Stomach smooth muscle (tissue), 2 donors: ENCODE results near the gene LEKR1.
A peak's percentile ranks its signal among the peaks of the same experiment; 100 is the strongest.

ENCODE experiments used
- H3K27ac ChIP-seq: one replicate; pipeline ENCODE4 v1.7.0; 2013; ENCODE audit warnings: mild to moderate bottlenecking, low read length, inconsistent platforms
- H3K27me3 ChIP-seq, 2 donors: one replicate each; pipeline ENCODE4 v1.7.0; 2013; ENCODE audit warnings: low read length in 2 of 2; ENCODE audit not compliant: insufficient read depth in 2 of 2, control insufficient read depth in 1 of 2
- H3K36me3 ChIP-seq, 2 donors: one replicate each; pipeline ENCODE4 v1.7.0; 2013; ENCODE audit warnings: low read length in 2 of 2; ENCODE audit not compliant: control insufficient read depth in 2 of 2, insufficient read depth in 2 of 2
- H3K4me1 ChIP-seq: one replicate; pipeline ENCODE4 v1.7.0; 2013; ENCODE audit warnings: low read length; ENCODE audit not compliant: control insufficient read depth, insufficient read depth
- H3K4me3 ChIP-seq, 2 donors: one replicate each; pipeline ENCODE4 v1.7.0; 2013; ENCODE audit warnings: low read length in 2 of 2
- H3K9ac ChIP-seq, 2 donors: one replicate each; pipeline ENCODE4 v1.7.0; 2013; ENCODE audit warnings: low read length in 2 of 2, mild to moderate bottlenecking in 1 of 2
- H3K9me3 ChIP-seq, 2 donors: one replicate each; pipeline ENCODE4 v1.7.0; 2013; ENCODE audit warnings: low read length in 2 of 2; ENCODE audit not compliant: control insufficient read depth in 2 of 2
- donor health status: healthy.
- donor health status: Pancreatic carcinoma.

LEKR1 gene

GRCh38 chr3:156808025-156808424 lies 18.1 kb upstream of the LEKR1 start:
- no peak overlapping the region for H3K4me3 ChIP-seq
- H3K9me3 ChIP-seq: no peaks in the 10 kb centered on the region
- H3K27ac ChIP-seq: no peak overlapping the region
- H3K36me3 ChIP-seq: peaks cover 0 to 2% of the 10 kb centered on the region in 2 donors
- H3K4me1 ChIP-seq: no peaks in the 10 kb centered on the region
- H3K9ac ChIP-seq: no peak overlapping the region
- H3K27me3 ChIP-seq: no peaks in the 10 kb centered on the region

- no peaks in the 10 kb centered on the region for H3K9me3 ChIP-seq
- no peak overlapping the region for H3K9ac ChIP-seq
- H3K27me3 ChIP-seq: no peaks in the 10 kb centered on the region
- H3K27ac ChIP-seq: no peak overlapping the region
- H3K4me1 ChIP-seq: no peaks in the 10 kb centered on the region
- no peak overlapping the region for H3K4me3 ChIP-seq
- H3K36me3 ChIP-seq: peaks cover 0 to 2% of the 10 kb centered on the region in 2 donors
Observed at GRCh38 chr3:156811089-156811862, 14.9 kb upstream of the LEKR1 start.

GRCh38 chr3:156812521-156813335 lies 13.4 kb upstream of the LEKR1 start:
- Histone ChIP-seq H3K9me3 (no peaks in the 10 kb centered on the region), H3K9ac (no peak overlapping the region), H3K27me3 (no peaks in the 10 kb centered on the region), H3K27ac (no peak overlapping the region), H3K4me3 (no peak overlapping the region), H3K4me1 (peaks cover 8% of the 10 kb centered on the region), H3K36me3 (peaks cover 0 to 2% of the 10 kb centered on the region in 2 donors)

GRCh38 chr3:156814295-156814694 lies 11.9 kb upstream of the LEKR1 start:
- Histone ChIP-seq H3K4me1 (peaks cover 8% of the 10 kb centered on the region), H3K9me3 (no peaks in the 10 kb centered on the region), H3K27ac (no peak overlapping the region), H3K9ac (no peak overlapping the region), H3K36me3 (peaks cover 0 to 2% of the 10 kb centered on the region in 2 donors), H3K27me3 (no peaks in the 10 kb centered on the region), H3K4me3 (no peak overlapping the region)

- peak overlapping the region; percentile 34 to 78 for H3K9ac ChIP-seq
- H3K36me3 ChIP-seq: no peaks in the 10 kb centered on the region
- no peaks in the 10 kb centered on the region for H3K9me3 ChIP-seq
- no peaks in the 10 kb centered on the region for H3K27me3 ChIP-seq
- H3K27ac ChIP-seq: peak overlapping the region; percentile 58
- peaks cover 8% of the 10 kb centered on the region for H3K4me1 ChIP-seq
- peak overlapping the region; percentile 49 to 80 for H3K4me3 ChIP-seq
Observed at GRCh38 chr3:156816091-156816793, 9.9 kb upstream of the LEKR1 start.

GRCh38 chr3:156816794-156817645 lies 9.1 kb upstream of the LEKR1 start:
- Histone ChIP-seq H3K9ac (peak overlapping the region; percentile 34 to 78), H3K4me3 (peak overlapping the region; percentile 49 to 80), H3K9me3 (no peaks in the 10 kb centered on the region), H3K27me3 (no peaks in the 10 kb centered on the region), H3K27ac (peak overlapping the region; percentile 58), H3K36me3 (no peaks in the 10 kb centered on the region), H3K4me1 (peaks cover 8% of the 10 kb centered on the region)

- Histone ChIP-seq H3K4me3 (peak overlapping the region; percentile 49 to 80), H3K9me3 (no peaks in the 10 kb centered on the region), H3K4me1 (peaks cover 8% of the 10 kb centered on the region), H3K9ac (peak overlapping the region; percentile 34 to 77), H3K27me3 (no peaks in the 10 kb centered on the region), H3K36me3 (no peaks in the 10 kb centered on the region), H3K27ac (peak overlapping the region; percentile 58)
Observed at GRCh38 chr3:156817646-156818272, 8.4 kb upstream of the LEKR1 start.

- Histone ChIP-seq H3K4me1 (peaks cover 8% of the 10 kb centered on the region), H3K27ac (no peak overlapping the region), H3K9me3 (no peaks in the 10 kb centered on the region), H3K27me3 (no peaks in the 10 kb centered on the region), H3K9ac (no peak overlapping the region), H3K4me3 (no peak overlapping the region), H3K36me3 (no peaks in the 10 kb centered on the region)
Observed at GRCh38 chr3:156818273-156818651, 7.9 kb upstream of the LEKR1 start.

GRCh38 chr3:156818890-156819289 lies 7.3 kb upstream of the LEKR1 start:
- Histone ChIP-seq H3K27ac (no peak overlapping the region), H3K4me3 (no peak overlapping the region), H3K36me3 (no peaks in the 10 kb centered on the region), H3K9ac (no peak overlapping the region), H3K4me1 (peaks cover 8% of the 10 kb centered on the region), H3K9me3 (no peaks in the 10 kb centered on the region), H3K27me3 (no peaks in the 10 kb centered on the region)
